Putamen (tissue), 1 donor: ENCODE measurements around the gene CTNND2.
"Not testable (repeated sequence)": the region's sequence is repeated elsewhere in the genome, so short reads cannot be mapped to it uniquely, and the experiment has no call there.

Source experiments
- DNase-seq: peaks from one replicate; pipeline ENCODE4 v3.0.0-alpha.2; 2016; ENCODE audit warnings: low spot score

CTNND2 gene

GRCh38 chr5:11037080-11037479 is 867.2 kb downstream of the CTNND2 start:
- DNase-seq, result no peak

GRCh38 chr5:11030671-11031070 is 873.6 kb downstream of the CTNND2 start:
- no peak for DNase-seq

GRCh38 chr5:11027660-11028059 is 876.6 kb downstream of the CTNND2 start:
- DNase-seq, result no peak

GRCh38 chr5:11026543-11026942 is 877.7 kb downstream of the CTNND2 start:
- no peak for DNase-seq

GRCh38 chr5:11023945-11024344 is 880.3 kb downstream of the CTNND2 start:
- DNase-seq, result no peak

GRCh38 chr5:11013793-11014192 is 890.5 kb downstream of the CTNND2 start:
- no peak for DNase-seq

GRCh38 chr5:11012295-11012694 is 892.0 kb downstream of the CTNND2 start:
- DNase-seq, result no peak

GRCh38 chr5:11010429-11011210 is 893.6 kb downstream of the CTNND2 start:
- no peak for DNase-seq

- no peak for DNase-seq
These were observed 894.7 kb downstream of the CTNND2 start for GRCh38 chr5:11009576-11009975.

- DNase-seq, result no peak
These were observed 896.9 kb downstream of the CTNND2 start for GRCh38 chr5:11007269-11007870.

GRCh38 chr5:11004523-11004922 is 899.7 kb downstream of the CTNND2 start:
- DNase-seq, result not testable (repeated sequence)

- DNase-seq, result peak; percentile 23
These were observed 903.5 kb downstream of the CTNND2 start for GRCh38 chr5:11000515-11001353.

GRCh38 chr5:10999714-11000113 is 904.5 kb downstream of the CTNND2 start:
- no peak for DNase-seq

GRCh38 chr5:10995891-10996290 is 908.4 kb downstream of the CTNND2 start:
- DNase-seq, result no peak

- DNase-seq, result no peak
These were observed 909.9 kb downstream of the CTNND2 start for GRCh38 chr5:10994091-10994986.

GRCh38 chr5:10990634-10991033 is 913.6 kb downstream of the CTNND2 start:
- DNase-seq, result no peak

GRCh38 chr5:10989577-10990263 is 914.5 kb downstream of the CTNND2 start:
- no peak for DNase-seq

GRCh38 chr5:10988622-10989021 is 915.6 kb downstream of the CTNND2 start:
- DNase-seq, result peak; percentile 38

- peak; percentile 20 for DNase-seq
These were observed 916.2 kb downstream of the CTNND2 start for GRCh38 chr5:10987925-10988504.

- no peak for DNase-seq
These were observed 916.8 kb downstream of the CTNND2 start for GRCh38 chr5:10987276-10987924.
